ENCODE measurements around the gene SARDH.
A peak's percentile ranks its signal among the peaks of the same experiment; 100 is the strongest.

The SARDH gene

DNA sequence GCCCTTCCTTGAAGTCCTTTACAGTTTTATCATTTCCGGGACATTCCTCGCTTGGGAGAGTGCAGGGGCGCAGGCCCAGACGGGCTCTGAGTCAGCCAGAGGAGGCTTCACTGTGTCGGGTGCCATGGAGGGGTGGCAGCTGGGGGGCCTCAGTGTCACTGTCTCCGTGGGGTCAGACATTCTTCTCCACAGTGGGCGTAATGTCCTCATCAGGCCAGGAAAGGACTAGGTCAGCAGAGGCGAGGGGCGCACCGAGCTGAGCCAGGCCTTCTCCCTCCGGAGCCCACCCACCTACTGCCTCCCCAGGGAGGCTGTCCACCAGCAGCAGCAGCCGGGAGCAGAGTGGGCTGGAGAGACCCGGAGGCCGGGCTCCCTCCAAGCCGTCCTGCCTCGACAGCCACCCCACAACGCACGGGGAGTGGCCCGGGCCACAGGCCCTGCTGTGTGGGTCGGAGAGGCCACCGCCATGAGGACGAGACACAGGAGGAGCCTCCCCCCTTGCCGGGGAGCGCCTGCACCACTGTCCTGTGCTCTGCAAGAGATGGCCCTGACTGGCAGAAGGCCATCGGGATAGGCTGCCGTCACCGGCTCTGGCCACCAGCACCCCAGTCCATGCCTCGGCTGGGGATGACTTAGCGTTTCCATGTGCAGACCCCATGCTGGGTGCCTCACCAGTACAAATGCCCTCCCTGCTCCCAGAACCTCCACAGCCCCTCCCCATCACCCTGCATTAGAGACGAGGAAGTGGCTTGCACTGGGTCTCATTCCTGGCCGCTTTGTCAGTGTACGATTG lies 26.5 kb downstream of the SARDH start:
- in situ Hi-C loops (cut with HindIII; ENCODE audit: low pct_ligation_motif_present, low sequenced_read_pairs), result no loop called here
- peak overlapping the region; percentile 95 for H3K27ac ChIP-seq
- H3K36me3 ChIP-seq (replicated peaks), result no peaks in the 10 kb centered on the region
- TF ChIP-seq, protein P1, sequence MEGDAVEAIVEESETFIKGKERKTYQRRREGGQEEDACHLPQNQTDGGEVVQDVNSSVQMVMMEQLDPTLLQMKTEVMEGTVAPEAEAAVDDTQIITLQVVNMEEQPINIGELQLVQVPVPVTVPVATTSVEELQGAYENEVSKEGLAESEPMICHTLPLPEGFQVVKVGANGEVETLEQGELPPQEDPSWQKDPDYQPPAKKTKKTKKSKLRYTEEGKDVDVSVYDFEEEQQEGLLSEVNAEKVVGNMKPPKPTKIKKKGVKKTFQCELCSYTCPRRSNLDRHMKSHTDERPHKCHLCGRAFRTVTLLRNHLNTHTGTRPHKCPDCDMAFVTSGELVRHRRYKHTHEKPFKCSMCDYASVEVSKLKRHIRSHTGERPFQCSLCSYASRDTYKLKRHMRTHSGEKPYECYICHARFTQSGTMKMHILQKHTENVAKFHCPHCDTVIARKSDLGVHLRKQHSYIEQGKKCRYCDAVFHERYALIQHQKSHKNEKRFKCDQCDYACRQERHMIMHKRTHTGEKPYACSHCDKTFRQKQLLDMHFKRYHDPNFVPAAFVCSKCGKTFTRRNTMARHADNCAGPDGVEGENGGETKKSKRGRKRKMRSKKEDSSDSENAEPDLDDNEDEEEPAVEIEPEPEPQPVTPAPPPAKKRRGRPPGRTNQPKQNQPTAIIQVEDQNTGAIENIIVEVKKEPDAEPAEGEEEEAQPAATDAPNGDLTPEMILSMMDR (IDR thresholded peaks at IDR 0.05; ENCODE audit: low read depth, low read length, missing control alignments), result no peak
- DNase-seq, result peak; percentile 90
- H3K27me3 ChIP-seq (replicated peaks), result no peaks in the 10 kb centered on the region
- H3K4me3 ChIP-seq (ENCODE audit: low read depth, low read length), result no peak overlapping the region

- Histone ChIP-seq H3K4me3 (ENCODE audit: low read depth, low read length) (no peak overlapping the region), H3K27me3 (replicated peaks) (no peaks in the 10 kb centered on the region), H3K36me3 (replicated peaks) (no peaks in the 10 kb centered on the region), H3K27ac (peak overlapping the region; percentile 95)
- TF ChIP-seq, protein P1 (IDR thresholded peaks at IDR 0.05; ENCODE audit: low read depth, low read length, missing control alignments), result no peak
- in situ Hi-C loops (cut with HindIII; ENCODE audit: low pct_ligation_motif_present, low sequenced_read_pairs), result no loop called here
- DNase-seq, result no peak
These were observed 27.3 kb downstream of the SARDH start for GRCh38 chr9:133710661-133711427.

- no peaks in the 10 kb centered on the region for H3K27me3 ChIP-seq (replicated peaks)
- in situ Hi-C loops (cut with HindIII; ENCODE audit: low pct_ligation_motif_present, low sequenced_read_pairs), result no loop called here
These were observed 28.2 kb downstream of the SARDH start for GRCh38 chr9:133709691-133710571.

GRCh38 chr9:133709015-133709611 lies 29.0 kb downstream of the SARDH start:
- in situ Hi-C loops (cut with HindIII; ENCODE audit: low pct_ligation_motif_present, low sequenced_read_pairs), result no loop called here
- DNase-seq, result no peak
- TF ChIP-seq, protein P1 (IDR thresholded peaks at IDR 0.05; ENCODE audit: low read depth, low read length, missing control alignments), result no peak
- Histone ChIP-seq H3K27ac (no peak overlapping the region), H3K4me3 (ENCODE audit: low read depth, low read length) (no peak overlapping the region), H3K36me3 (replicated peaks) (no peaks in the 10 kb centered on the region), H3K27me3 (replicated peaks) (no peaks in the 10 kb centered on the region)

More at GRCh38 chr9:133709691-133710571, 28.2 kb downstream of the SARDH start:
- Histone ChIP-seq H3K4me3 (ENCODE audit: low read depth, low read length) (no peak overlapping the region), H3K36me3 (replicated peaks) (no peaks in the 10 kb centered on the region), H3K27ac (no peak overlapping the region)
- no peak for DNase-seq
- TF ChIP-seq, protein P1 (IDR thresholded peaks at IDR 0.05; ENCODE audit: low read depth, low read length, missing control alignments), result no peak

DNA sequence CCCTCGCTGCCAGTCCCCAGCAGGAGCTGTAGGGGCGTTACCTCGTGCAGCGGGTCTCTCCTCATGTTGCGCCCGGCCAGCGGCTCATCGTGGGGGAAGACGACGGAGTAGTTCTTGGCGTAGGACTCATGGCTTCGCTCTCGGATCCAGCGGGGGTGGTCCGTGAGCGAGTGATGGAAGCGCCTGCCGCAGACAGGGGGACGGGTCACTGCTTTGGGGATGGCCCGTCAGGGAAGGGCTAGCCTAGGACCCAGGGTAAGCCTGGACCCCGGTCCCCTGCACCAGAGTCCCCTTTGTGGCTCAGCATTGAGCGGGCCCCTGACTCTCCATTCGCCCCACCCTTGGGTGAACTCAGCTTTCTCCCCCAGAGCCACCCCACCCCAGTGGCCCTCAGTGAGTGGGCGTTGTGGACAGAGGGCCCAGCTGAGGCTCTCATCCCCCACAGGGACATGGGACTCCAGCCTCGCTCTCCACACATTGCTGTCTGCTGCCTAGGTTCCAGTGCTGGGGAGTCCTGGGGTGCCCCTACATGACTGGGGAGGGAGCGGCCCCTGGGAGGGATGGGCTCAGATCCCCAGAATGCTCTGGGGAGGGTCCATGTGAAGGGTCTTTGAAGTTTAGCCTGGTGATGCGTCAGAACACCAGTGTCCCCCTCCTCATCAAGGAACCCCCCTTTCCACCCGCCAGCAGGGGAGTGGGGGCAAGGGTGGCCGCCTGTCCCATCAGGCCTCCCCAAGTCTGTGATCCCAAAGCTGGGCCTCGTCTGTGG lies 29.7 kb downstream of the SARDH start:
- in situ Hi-C loops (cut with HindIII; ENCODE audit: low pct_ligation_motif_present, low sequenced_read_pairs), result no loop called here
- no peak overlapping the region for H3K27ac ChIP-seq
- no peaks in the 10 kb centered on the region for H3K36me3 ChIP-seq (replicated peaks)
- no peaks in the 10 kb centered on the region for H3K27me3 ChIP-seq (replicated peaks)
- H3K4me3 ChIP-seq (ENCODE audit: low read depth, low read length), result no peak overlapping the region
- TF ChIP-seq, protein P1 (IDR thresholded peaks at IDR 0.05; ENCODE audit: low read depth, low read length, missing control alignments), result no peak
- DNase-seq, result no peak
